ENCODE measurements around the gene DLX3. TPM values are rescaled to one million over a fixed set of nuclear protein-coding genes. Genes with fewer than 3 reads are reported as not detected.

DLX3 gene
- polyA plus RNA-seq, 6 donors from 2014 or later = not detected

- ATAC-seq (ENCODE audit: low read depth in 2 of 2) = no peak
Measured at GRCh38 chr17:50033316-50033715, 38.3 kb upstream of the DLX3 start.

GRCh38 chr17:50029185-50029584, 34.2 kb upstream of the DLX3 start:
- ATAC-seq (ENCODE audit: low read depth in 2 of 2) = no peak
- Mint-ChIP-seq H3K4me3 (peak overlapping the region in 1 of 8 donors; percentile 6), H3K27ac (no peak overlapping the region), H3K36me3 (no peaks in the 10 kb centered on the region), H3K27me3 (peaks cover 18 to 44% (median 36%) of the 10 kb centered on the region in 3 donors), H3K9me3 (no peaks in the 10 kb centered on the region), H3K4me1 (peaks cover 9 to 17% (median 13%) of the 10 kb centered on the region in 3 donors)
- no peak for DNase-seq

More at GRCh38 chr17:50033316-50033715, 38.3 kb upstream of the DLX3 start:
- H3K4me3 Mint-ChIP-seq = no peak overlapping the region
- H3K27ac Mint-ChIP-seq = no peak overlapping the region
- H3K36me3 Mint-ChIP-seq = no peaks in the 10 kb centered on the region
- no peaks in the 10 kb centered on the region for H3K9me3 Mint-ChIP-seq
- H3K4me1 Mint-ChIP-seq = peaks cover 0 to 6% (median 3%) of the 10 kb centered on the region in 3 donors
- peaks cover 20 to 57% (median 31%) of the 10 kb centered on the region in 3 donors for H3K27me3 Mint-ChIP-seq
- DNase-seq = no peak

- ATAC-seq (ENCODE audit: low read depth in 2 of 2) = no peak
- no peak for DNase-seq
- Mint-ChIP-seq H3K27ac (no peak overlapping the region), H3K4me1 (peaks cover 9 to 17% (median 13%) of the 10 kb centered on the region in 3 donors), H3K36me3 (no peaks in the 10 kb centered on the region), H3K9me3 (no peaks in the 10 kb centered on the region), H3K4me3 (peak overlapping the region in 1 of 8 donors; percentile 6), H3K27me3 (peaks cover 15 to 41% (median 31%) of the 10 kb centered on the region in 3 donors)
Measured at GRCh38 chr17:50028736-50029120, 33.7 kb upstream of the DLX3 start.

GRCh38 chr17:50027881-50028735, 33.1 kb upstream of the DLX3 start:
- ATAC-seq (ENCODE audit: low read depth in 2 of 2) (no peak), DNase-seq (no peak)
- peaks cover 15 to 41% (median 31%) of the 10 kb centered on the region in 3 donors for H3K27me3 Mint-ChIP-seq
- H3K27ac Mint-ChIP-seq = peak overlapping the region in 2 of 6 donors; percentile 30 to 54
- no peaks in the 10 kb centered on the region for H3K36me3 Mint-ChIP-seq
- H3K4me3 Mint-ChIP-seq = peak overlapping the region in 4 of 8 donors; percentile 6 to 62 (median 50)
- peaks cover 9 to 17% (median 13%) of the 10 kb centered on the region in 3 donors for H3K4me1 Mint-ChIP-seq
- no peaks in the 10 kb centered on the region for H3K9me3 Mint-ChIP-seq

GRCh38 chr17:50027172-50027880, 32.3 kb upstream of the DLX3 start:
- Mint-ChIP-seq H3K27ac (peak overlapping the region in 1 of 6 donors; percentile 30), H3K4me1 (peaks cover 9 to 17% (median 13%) of the 10 kb centered on the region in 3 donors), H3K36me3 (no peaks in the 10 kb centered on the region), H3K9me3 (no peaks in the 10 kb centered on the region), H3K4me3 (peak overlapping the region in 5 of 8 donors; percentile 35 to 69 (median 50)), H3K27me3 (peaks cover 15 to 41% (median 31%) of the 10 kb centered on the region in 3 donors)
- ATAC-seq (ENCODE audit: low read depth in 2 of 2) = peak; percentile 43 to 55
- DNase-seq = peak; percentile 2

GRCh38 chr17:50026837-50027171, 31.8 kb upstream of the DLX3 start:
- ATAC-seq (ENCODE audit: low read depth in 2 of 2) = peak; percentile 63 to 68
- Mint-ChIP-seq H3K36me3 (no peaks in the 10 kb centered on the region), H3K27me3 (peaks cover 20 to 45% (median 36%) of the 10 kb centered on the region in 3 donors), H3K4me1 (peaks cover 9 to 17% (median 13%) of the 10 kb centered on the region in 3 donors), H3K9me3 (no peaks in the 10 kb centered on the region), H3K27ac (no peak overlapping the region), H3K4me3 (peak overlapping the region in 4 of 8 donors; percentile 15 to 51 (median 48))
- peak; percentile 55 for DNase-seq

GRCh38 chr17:50026046-50026675, 31.1 kb upstream of the DLX3 start:
- H3K36me3 Mint-ChIP-seq = no peaks in the 10 kb centered on the region

GRCh38 chr17:50024808-50025207, 29.8 kb upstream of the DLX3 start:
- ATAC-seq (ENCODE audit: low read depth in 2 of 2) (no peak), DNase-seq (no peak)
- peaks cover 9 to 17% (median 13%) of the 10 kb centered on the region in 3 donors for H3K4me1 Mint-ChIP-seq
- no peaks in the 10 kb centered on the region for H3K9me3 Mint-ChIP-seq
- peaks cover 27 to 46% (median 40%) of the 10 kb centered on the region in 3 donors for H3K27me3 Mint-ChIP-seq
- no peak overlapping the region for H3K27ac Mint-ChIP-seq
- no peak overlapping the region for H3K4me3 Mint-ChIP-seq
- no peaks in the 10 kb centered on the region for H3K36me3 Mint-ChIP-seq

More at GRCh38 chr17:50026046-50026675, 31.1 kb upstream of the DLX3 start:
- peaks cover 9 to 17% (median 13%) of the 10 kb centered on the region in 3 donors for H3K4me1 Mint-ChIP-seq
- DNase-seq (no peak), ATAC-seq (ENCODE audit: low read depth in 2 of 2) (no peak)
- peak overlapping the region in 1 of 8 donors; percentile 61 for H3K4me3 Mint-ChIP-seq
- H3K9me3 Mint-ChIP-seq = no peaks in the 10 kb centered on the region
- H3K27me3 Mint-ChIP-seq = peaks cover 26 to 45% (median 43%) of the 10 kb centered on the region in 3 donors
- peak overlapping the region in 1 of 6 donors; percentile 24 for H3K27ac Mint-ChIP-seq

GRCh38 chr17:50023520-50023919, 28.5 kb upstream of the DLX3 start:
- peaks cover 30 to 48% (median 41%) of the 10 kb centered on the region in 3 donors for H3K27me3 Mint-ChIP-seq
- H3K4me3 Mint-ChIP-seq = no peak overlapping the region
- DNase-seq (no peak), ATAC-seq (ENCODE audit: low read depth in 2 of 2) (no peak)
- H3K36me3 Mint-ChIP-seq = no peaks in the 10 kb centered on the region
- H3K4me1 Mint-ChIP-seq = peaks cover 9 to 14% (median 9%) of the 10 kb centered on the region in 3 donors
- no peak overlapping the region for H3K27ac Mint-ChIP-seq
- H3K9me3 Mint-ChIP-seq = no peaks in the 10 kb centered on the region

- Mint-ChIP-seq H3K4me1 (peaks cover 4 to 11% (median 4%) of the 10 kb centered on the region in 3 donors), H3K4me3 (no peak overlapping the region), H3K9me3 (no peaks in the 10 kb centered on the region), H3K27me3 (peaks cover 29 to 39% (median 32%) of the 10 kb centered on the region in 3 donors), H3K36me3 (no peaks in the 10 kb centered on the region), H3K27ac (peak overlapping the region in 1 of 6 donors; percentile 67)
- ATAC-seq (ENCODE audit: low read depth in 2 of 2) = no peak
- DNase-seq = no peak
Measured at GRCh38 chr17:50022463-50023130, 27.6 kb upstream of the DLX3 start.

- H3K27ac Mint-ChIP-seq = peak overlapping the region in 1 of 6 donors; percentile 76
- no peak for DNase-seq
- H3K4me1 Mint-ChIP-seq = peaks cover 0 to 6% (median 0%) of the 10 kb centered on the region in 3 donors
- H3K9me3 Mint-ChIP-seq = no peaks in the 10 kb centered on the region
- no peak overlapping the region for H3K4me3 Mint-ChIP-seq
- no peaks in the 10 kb centered on the region for H3K36me3 Mint-ChIP-seq
- ATAC-seq (ENCODE audit: low read depth in 2 of 2) = no peak
- H3K27me3 Mint-ChIP-seq = peaks cover 24 to 38% (median 26%) of the 10 kb centered on the region in 3 donors
Measured at GRCh38 chr17:50021681-50022370, 26.8 kb upstream of the DLX3 start.

GRCh38 chr17:50020841-50021599, 26.0 kb upstream of the DLX3 start:
- Mint-ChIP-seq H3K9me3 (no peaks in the 10 kb centered on the region), H3K4me1 (peaks cover 0 to under 1% (median 0%) of the 10 kb centered on the region in 3 donors), H3K27me3 (peaks cover 25 to 40% (median 26%) of the 10 kb centered on the region in 3 donors), H3K36me3 (no peaks in the 10 kb centered on the region), H3K4me3 (no peak overlapping the region), H3K27ac (no peak overlapping the region)
- ATAC-seq (ENCODE audit: low read depth in 2 of 2) (no peak), DNase-seq (no peak)

All from naive B cell (primary cell).